CD14-positive monocyte (primary cell): ENCODE results near the gene LAMB3. TPM values are rescaled to one million over a fixed set of nuclear protein-coding genes. Genes with fewer than 3 reads are reported as not detected.

Experiments used
- DNase-seq, 3 donors: peaks; one replicate each; pipeline ENCODE4 v3.0.0-alpha.2; 2011 to 2022
- H2AFZ ChIP-seq: 2 replicates; pipeline ENCODE4 v1.6.0; 2012; ENCODE audit warnings: mild to moderate bottlenecking, low read depth, low read length, inconsistent platforms; ENCODE audit not compliant: insufficient read depth, poor library complexity, severe bottlenecking
- H3K27ac ChIP-seq, 2 donors: 1 replicate in 1 of 2; 2 replicates in 1 of 2; pipeline ENCODE4 v1.5.1; 2012 to 2013; ENCODE audit warnings: low read length in 2 of 2, control low read depth in 1 of 2, inconsistent platforms in 1 of 2, low read depth in 1 of 2, mild to moderate bottlenecking in 1 of 2
- H3K27me3 ChIP-seq, 2 donors: one replicate each; pipeline versions ENCODE4 v1.6.0 to v1.6.1; 2011 to 2013; ENCODE audit warnings: low read length in 2 of 2; ENCODE audit not compliant: control insufficient read depth in 2 of 2, insufficient read depth in 2 of 2
- H3K36me3 ChIP-seq, 2 donors: replicated peaks in 1 of 2; 1 replicate in 1 of 2; 2 replicates in 1 of 2; pipeline versions ENCODE4 v1.5.1 to v1.6.1; 2012 to 2013; ENCODE audit warnings: low read length in 2 of 2, control low read depth in 1 of 2, inconsistent platforms in 1 of 2, mild to moderate bottlenecking in 1 of 2; ENCODE audit not compliant: insufficient read depth in 2 of 2, control insufficient read depth in 1 of 2
- H3K4me1 ChIP-seq, 2 donors: 1 replicate in 1 of 2; 2 replicates in 1 of 2; pipeline versions ENCODE4 v1.5.1 to v1.6.1; 2012 to 2013; ENCODE audit warnings: low read length in 2 of 2, control low read depth in 1 of 2, inconsistent platforms in 1 of 2, mild to moderate bottlenecking in 1 of 2, moderate library complexity in 1 of 2; ENCODE audit not compliant: insufficient read depth in 2 of 2, control insufficient read depth in 1 of 2
- H3K4me2 ChIP-seq: replicated peaks from 2 replicates; pipeline ENCODE3; 2012; ENCODE audit warnings: low read length, moderate library complexity, mild to moderate bottlenecking; ENCODE audit not compliant: poor library complexity, severe bottlenecking; ENCODE audit errors: extremely low read depth
- H3K4me3 ChIP-seq, 3 experiments: fragments of 200-600 bp in 1 of 3; sonication (generic) in 1 of 3; replicated peaks in 1 of 3; 1 replicate in 2 of 3; 2 replicates in 1 of 3; pipeline ENCODE4 v1.5.1; 2011 to 2013; ENCODE audit warnings: low read length in 3 of 3, mild to moderate bottlenecking in 3 of 3, control low read depth in 2 of 3, low read depth in 2 of 3, inconsistent platforms in 1 of 3, moderate library complexity in 1 of 3
- H3K79me2 ChIP-seq: 2 replicates; pipeline ENCODE4 v1.6.0; 2012; ENCODE audit warnings: mild to moderate bottlenecking, control low read depth, inconsistent platforms, low read length, moderate library complexity; ENCODE audit not compliant: insufficient read depth
- H3K9ac ChIP-seq: 2 replicates; pipeline ENCODE4 v1.6.0; 2017; ENCODE audit warnings: low read length, mild to moderate bottlenecking; ENCODE audit not compliant: insufficient read depth, poor library complexity, severe bottlenecking
- H3K9me3 ChIP-seq, 2 donors: replicated peaks in 1 of 2; 1 replicate in 1 of 2; 2 replicates in 1 of 2; pipeline versions ENCODE4 v1.5.1 to v1.6.1; 2012 to 2013; ENCODE audit warnings: low read length in 2 of 2, control low read depth in 1 of 2; ENCODE audit not compliant: control insufficient read depth in 1 of 2, insufficient read depth in 1 of 2
- H4K20me1 ChIP-seq: 2 replicates; pipeline ENCODE4 v1.6.0; 2012; ENCODE audit warnings: mild to moderate bottlenecking, low read length, control low read depth, moderate library complexity; ENCODE audit not compliant: insufficient read depth
- H3K27ac Mint-ChIP-seq, 7 donors: one replicate each; pipeline ENCODE4 v1.8.0; 2020; ENCODE audit warnings: mild to moderate bottlenecking in 7 of 7, mixed read lengths in 7 of 7, moderate library complexity in 6 of 7, inconsistent platforms in 2 of 7
- H3K27me3 Mint-ChIP-seq, 3 donors: one replicate each; pipeline ENCODE4 v1.8.0; 2021 to 2022; ENCODE audit warnings: low read depth in 3 of 3, mild to moderate bottlenecking in 3 of 3, mixed read lengths in 3 of 3, moderate library complexity in 3 of 3, inconsistent platforms in 1 of 3
- H3K36me3 Mint-ChIP-seq, 2 donors: one replicate each; pipeline ENCODE4 v1.8.0; 2020; ENCODE audit warnings: mixed read lengths in 2 of 2, inconsistent platforms in 1 of 2, mild to moderate bottlenecking in 1 of 2
- H3K4me1 Mint-ChIP-seq: one replicate; pipeline ENCODE4 v1.8.0; 2020; ENCODE audit warnings: mild to moderate bottlenecking, mixed read lengths
- H3K4me3 Mint-ChIP-seq, 2 donors: one replicate each; pipeline ENCODE4 v1.8.0; 2020; ENCODE audit warnings: mild to moderate bottlenecking in 2 of 2, mixed read lengths in 2 of 2, moderate library complexity in 1 of 2
- H3K9me3 Mint-ChIP-seq, 7 donors: one replicate each; pipeline ENCODE4 v1.8.0; 2020 to 2022; ENCODE audit warnings: mixed read lengths in 7 of 7, mild to moderate bottlenecking in 6 of 7, moderate library complexity in 6 of 7, inconsistent platforms in 2 of 7
- CTCF ChIP-seq: fragments of 200-600 bp; IDR thresholded peaks from one replicate; pipeline ENCODE4 v1.8.0; 2022; ENCODE audit warnings: antibody characterized with exemption, mild to moderate bottlenecking
- WGBS: methylation state at CpG from one replicate; pipeline ENCODE4 v1.1.5; 2013; ENCODE audit warnings: missing lambda C conversion rate; ENCODE audit not compliant: insufficient coverage; 5-methylcytosine and 5-hydroxymethylcytosine counted together
- intact Hi-C, 2 donors: fragments of 100-400 bp; cut with micrococcal nuclease; formaldehyde crosslinking; loops; one replicate each; pipeline versions ENCODE4 v1.15.0 to v1.15.1; 2023
- polyA plus RNA-seq, 3 donors: library from polyadenylated mRNA; depleted of rRNA in 1 of 3; unstranded in 2 of 3; stranded (reverse) in 1 of 3; fragments of 300-500 nt in 2 of 3; fragments of >200 nt in 1 of 3; fragmentation: Illumina TruSeq in 2 of 3; gene quantifications; 1 replicate in 2 of 3; 2 replicates in 1 of 3; pipeline ENCODE4 v1.2.3, GENCODE V29; 2012 to 2021

LAMB3 gene
- polyA plus RNA-seq, 3 donors: 0.29 to 0.67 (median 0.30) TPM

GRCh38 chr1:209673631-209674417 lies 21.6 kb upstream of the LAMB3 start:
- H3K27ac Mint-ChIP-seq: peak overlapping the region; percentile 92 to 98 (median 96)
- peaks cover 13 to 46% of the 10 kb centered on the region in 2 donors for H3K36me3 Mint-ChIP-seq
- intact Hi-C loops: loop anchor here in 1 of 2 donors (2.0 to 10.0 kb wide), 3 partner anchors 17 to 93 kb away; no protein-coding TSS in a partner anchor
- peaks cover 30 to 49% of the 10 kb centered on the region in 2 donors for H3K27me3 ChIP-seq
- H2AFZ ChIP-seq: no peak overlapping the region
- H3K9me3 ChIP-seq: no peaks in the 10 kb centered on the region
- 16% methylated on average over 6 of the region's 7 CpGs for WGBS
- H3K27ac ChIP-seq: peak overlapping the region; percentile 18 to 90
- TF ChIP-seq CTCF: no peak
- DNase-seq: peak; percentile 86 to 93 (median 91)
- no peaks in the 10 kb centered on the region for H3K79me2 ChIP-seq
- H3K36me3 ChIP-seq: no peaks in the 10 kb centered on the region
- peak overlapping the region; percentile 77 for H3K4me2 ChIP-seq
- peaks cover 4 to 31% (median 15%) of the 10 kb centered on the region in 7 donors for H3K9me3 Mint-ChIP-seq
- H3K4me1 ChIP-seq: peaks cover 48 to 51% of the 10 kb centered on the region in 2 donors
- H3K4me1 Mint-ChIP-seq: peaks cover 74% of the 10 kb centered on the region
- peaks cover 9% of the 10 kb centered on the region for H4K20me1 ChIP-seq
- peak overlapping the region; percentile 94 to 96 for H3K4me3 Mint-ChIP-seq
- peak overlapping the region in 1 of 3 experiments; percentile 80 for H3K4me3 ChIP-seq
- H3K27me3 Mint-ChIP-seq: peaks cover 51 to 58% (median 55%) of the 10 kb centered on the region in 3 donors
- H3K9ac ChIP-seq: peak overlapping the region; percentile 44

- Mint-ChIP-seq H3K9me3 (peaks cover 4 to 31% (median 15%) of the 10 kb centered on the region in 7 donors), H3K27ac (peak overlapping the region; percentile 92 to 98 (median 96)), H3K4me3 (peak overlapping the region; percentile 94 to 96), H3K4me1 (peaks cover 70% of the 10 kb centered on the region), H3K27me3 (peaks cover 45 to 53% (median 47%) of the 10 kb centered on the region in 3 donors), H3K36me3 (peaks cover 13 to 44% of the 10 kb centered on the region in 2 donors)
- no peaks in the 10 kb centered on the region for H3K9me3 ChIP-seq
- intact Hi-C loops: loop anchor here (1.0 to 10.0 kb wide), 4 partner anchors 13 to 94 kb away; no protein-coding TSS in a partner anchor
- H3K27me3 ChIP-seq: peaks cover 24 to 46% of the 10 kb centered on the region in 2 donors
- H4K20me1 ChIP-seq: peaks cover 9% of the 10 kb centered on the region
- no peaks in the 10 kb centered on the region for H3K36me3 ChIP-seq
- H3K79me2 ChIP-seq: no peaks in the 10 kb centered on the region
- WGBS: 40% methylated on average over 4 of the region's 5 CpGs
- DNase-seq: peak; percentile 96 to 100 (median 99)
- H3K4me3 ChIP-seq: no peak overlapping the region
- H3K27ac ChIP-seq: peak overlapping the region; percentile 34 to 90
- peak overlapping the region; percentile 44 for H3K9ac ChIP-seq
- peaks cover 50 to 56% of the 10 kb centered on the region in 2 donors for H3K4me1 ChIP-seq
- peak overlapping the region; percentile 77 for H3K4me2 ChIP-seq
- H2AFZ ChIP-seq: no peak overlapping the region
- no peak for TF ChIP-seq CTCF
Observed at GRCh38 chr1:209672705-209673630, 20.7 kb upstream of the LAMB3 start.
